GM06990 (cell line): ENCODE data around the gene SBF2.
"Not testable (repeated sequence)": the region's sequence is repeated elsewhere in the genome, so short reads cannot be mapped to it uniquely, and the experiment has no call there.

Experiments used
- DNase-seq: peaks from one replicate; pipeline ENCODE4 v3.0.0-alpha.2; 2011; ENCODE audit not compliant: insufficient read length; ENCODE audit errors: extremely low read depth
- H3K27me3 ChIP-seq: replicated peaks from 2 replicates; pipeline ENCODE4 v1.6.0; 2011; ENCODE audit warnings: low read length; ENCODE audit not compliant: control insufficient read depth, insufficient read depth
- H3K36me3 ChIP-seq: 2 replicates; pipeline ENCODE4 v1.5.1; 2011; ENCODE audit warnings: low read length; ENCODE audit not compliant: control insufficient read depth, insufficient read depth
- H3K4me3 ChIP-seq: replicated peaks from 2 replicates; pipeline ENCODE4 v1.5.1; 2011; ENCODE audit warnings: low read depth, mild to moderate bottlenecking, control low read depth, low read length
- TF ChIP-seq, protein P1 (sequence below): IDR thresholded peaks from 2 replicates; pipeline ENCODE4 v1.5.1; 2011; ENCODE audit warnings: low read length, control low read depth, mild to moderate bottlenecking, inconsistent platforms; ENCODE audit not compliant: insufficient read depth, poor library complexity, severe bottlenecking

SBF2 gene

DNA sequence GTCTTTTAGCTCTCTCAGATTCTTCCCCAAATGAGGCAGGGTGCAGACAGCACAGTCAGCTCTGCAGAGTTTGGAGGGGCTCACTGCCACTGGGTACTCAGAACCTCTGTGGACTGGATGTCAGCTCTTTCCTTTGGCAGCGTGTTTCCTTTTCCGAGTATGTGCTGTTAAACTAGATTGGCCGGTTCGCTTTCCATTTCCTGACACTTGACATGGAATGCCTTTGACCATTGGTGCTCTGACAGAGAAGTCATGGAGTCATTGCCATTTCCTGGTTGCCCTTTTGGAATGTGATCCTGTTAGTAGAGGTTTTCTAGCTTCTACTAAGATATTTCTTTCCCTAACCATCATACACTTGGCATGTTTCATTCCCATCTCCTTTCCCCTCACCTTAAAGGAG lies 543.5 kb downstream of the SBF2 start:
- H3K27me3 ChIP-seq, result no peaks in the 10 kb centered on the region
- TF ChIP-seq, protein P1, sequence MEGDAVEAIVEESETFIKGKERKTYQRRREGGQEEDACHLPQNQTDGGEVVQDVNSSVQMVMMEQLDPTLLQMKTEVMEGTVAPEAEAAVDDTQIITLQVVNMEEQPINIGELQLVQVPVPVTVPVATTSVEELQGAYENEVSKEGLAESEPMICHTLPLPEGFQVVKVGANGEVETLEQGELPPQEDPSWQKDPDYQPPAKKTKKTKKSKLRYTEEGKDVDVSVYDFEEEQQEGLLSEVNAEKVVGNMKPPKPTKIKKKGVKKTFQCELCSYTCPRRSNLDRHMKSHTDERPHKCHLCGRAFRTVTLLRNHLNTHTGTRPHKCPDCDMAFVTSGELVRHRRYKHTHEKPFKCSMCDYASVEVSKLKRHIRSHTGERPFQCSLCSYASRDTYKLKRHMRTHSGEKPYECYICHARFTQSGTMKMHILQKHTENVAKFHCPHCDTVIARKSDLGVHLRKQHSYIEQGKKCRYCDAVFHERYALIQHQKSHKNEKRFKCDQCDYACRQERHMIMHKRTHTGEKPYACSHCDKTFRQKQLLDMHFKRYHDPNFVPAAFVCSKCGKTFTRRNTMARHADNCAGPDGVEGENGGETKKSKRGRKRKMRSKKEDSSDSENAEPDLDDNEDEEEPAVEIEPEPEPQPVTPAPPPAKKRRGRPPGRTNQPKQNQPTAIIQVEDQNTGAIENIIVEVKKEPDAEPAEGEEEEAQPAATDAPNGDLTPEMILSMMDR, result no peak
- DNase-seq, result no peak
- H3K36me3 ChIP-seq, result peaks cover 4% of the 10 kb centered on the region
- no peak overlapping the region for H3K4me3 ChIP-seq

DNA sequence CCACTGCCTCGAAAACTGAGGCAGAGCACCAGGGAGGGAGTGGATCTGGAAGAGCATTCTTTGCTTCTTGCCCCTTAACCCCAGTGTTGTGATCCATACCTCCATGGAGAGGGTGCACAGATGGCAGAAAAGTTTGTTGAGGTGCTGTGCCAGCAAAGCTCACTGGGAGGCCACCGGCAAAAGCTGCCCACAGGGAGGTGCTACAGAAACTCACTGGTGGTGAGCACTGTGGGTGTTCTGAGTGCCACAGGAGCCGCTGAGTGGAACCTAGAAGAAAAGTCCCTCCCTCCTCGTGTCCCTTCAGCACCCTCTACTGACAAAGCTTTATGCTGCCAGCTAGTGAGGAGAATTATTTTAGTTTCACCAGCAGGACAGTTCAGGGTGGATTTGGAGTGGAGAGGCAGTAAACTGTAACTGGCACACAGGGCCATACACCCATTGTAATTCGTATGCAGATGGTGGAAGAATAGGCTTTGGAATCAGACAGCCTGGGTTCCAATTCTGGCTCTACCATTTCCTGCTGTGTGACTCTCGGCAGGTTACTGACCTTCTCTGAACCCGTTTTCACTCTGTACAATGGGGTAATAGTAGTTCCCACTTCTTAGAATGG lies 545.6 kb downstream of the SBF2 start:
- H3K36me3 ChIP-seq, result peaks cover 4% of the 10 kb centered on the region
- no peaks in the 10 kb centered on the region for H3K27me3 ChIP-seq
- peak; percentile 51 for DNase-seq
- TF ChIP-seq, protein P1, result peak; percentile 90
- H3K4me3 ChIP-seq, result no peak overlapping the region

DNA sequence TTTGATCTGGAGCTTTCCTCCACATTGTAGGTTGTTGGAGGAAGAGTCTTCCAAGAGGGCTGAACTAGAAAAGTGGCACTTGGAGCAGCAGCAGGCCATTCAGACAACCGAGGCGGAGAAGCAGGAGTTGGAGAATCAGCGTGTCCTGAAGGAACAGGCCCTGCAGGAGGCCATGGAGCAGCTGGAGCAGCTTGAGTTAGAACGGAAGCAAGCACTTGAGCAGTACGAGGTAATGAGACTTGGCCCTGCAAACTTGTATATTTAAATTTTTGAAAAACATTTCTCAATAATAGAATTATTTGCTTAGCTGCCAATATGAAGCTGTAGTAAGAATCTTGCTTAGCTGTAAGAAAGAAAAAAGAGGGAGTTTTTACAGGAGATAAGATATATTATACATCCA lies 546.2 kb downstream of the SBF2 start:
- no peak overlapping the region for H3K4me3 ChIP-seq

DNA sequence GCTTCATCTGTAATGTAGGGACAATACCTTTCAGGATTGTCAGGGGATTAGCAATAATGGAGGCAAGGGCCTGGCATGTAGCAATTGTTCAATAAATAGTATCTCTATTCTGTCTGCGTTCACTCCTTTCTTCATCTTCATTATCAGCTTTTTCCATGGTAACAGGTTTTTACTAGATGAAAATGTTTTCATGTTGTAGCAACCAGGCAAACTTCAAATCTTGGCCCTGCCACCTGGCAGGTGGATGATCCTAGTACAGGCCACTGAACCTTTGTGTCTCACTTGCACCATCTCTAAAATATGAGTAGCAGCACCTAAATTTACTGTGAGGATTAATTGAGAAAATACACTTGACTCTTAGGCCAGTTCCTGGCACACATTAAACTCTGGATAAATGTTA lies 546.8 kb downstream of the SBF2 start:
- DNase-seq, result no peak
- peaks cover 7% of the 10 kb centered on the region for H3K36me3 ChIP-seq
- H3K27me3 ChIP-seq, result no peaks in the 10 kb centered on the region
- TF ChIP-seq, protein P1, result no peak
- no peak overlapping the region for H3K4me3 ChIP-seq

More for the DNA sequence above, 546.2 kb downstream of the SBF2 start:
- Histone ChIP-seq H3K27me3 (no peaks in the 10 kb centered on the region), H3K36me3 (peaks cover 4% of the 10 kb centered on the region)
- DNase-seq, result no peak
- TF ChIP-seq, protein P1, result no peak

DNA sequence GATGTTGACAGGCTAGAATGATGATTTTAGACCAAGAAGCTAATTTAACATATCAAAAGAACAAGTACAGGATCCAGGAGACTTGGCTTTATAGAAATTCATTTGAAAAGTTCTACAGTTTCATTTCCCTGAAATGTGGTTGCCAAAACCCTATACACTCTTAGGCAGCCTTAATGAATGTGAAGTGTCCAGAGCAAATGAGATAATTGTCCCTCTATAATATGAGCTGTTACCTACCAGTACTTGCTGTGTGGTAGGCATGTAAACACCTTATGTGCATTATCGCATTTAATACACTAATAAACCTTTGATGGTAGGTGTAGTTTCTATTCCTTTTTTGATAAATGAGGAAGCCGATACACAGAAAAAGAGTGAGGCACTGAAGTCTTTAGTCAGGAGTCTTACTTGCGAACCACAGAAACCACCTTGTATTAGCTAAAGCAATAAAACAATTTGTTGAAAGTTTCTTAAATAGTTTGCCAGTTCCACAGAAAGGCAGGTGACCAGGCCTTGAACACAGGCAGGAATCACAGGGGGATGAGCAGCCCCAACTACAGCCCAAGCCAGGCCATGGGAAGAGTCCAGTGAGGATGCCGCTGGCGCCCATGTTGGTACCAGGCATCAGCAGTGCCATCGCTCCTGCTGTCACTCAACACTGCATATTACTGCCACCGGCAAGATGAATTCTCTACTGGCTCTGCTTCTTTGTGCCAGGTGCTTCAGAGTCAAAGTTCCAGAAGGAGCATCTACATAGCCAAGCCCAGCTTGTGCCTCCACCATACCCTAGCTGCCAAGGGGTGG lies 548.4 kb downstream of the SBF2 start:
- TF ChIP-seq, protein P1, result no peak
- Histone ChIP-seq H3K36me3 (peaks cover 7% of the 10 kb centered on the region), H3K27me3 (no peaks in the 10 kb centered on the region), H3K4me3 (no peak overlapping the region)
- peak; percentile 65 for DNase-seq

DNA sequence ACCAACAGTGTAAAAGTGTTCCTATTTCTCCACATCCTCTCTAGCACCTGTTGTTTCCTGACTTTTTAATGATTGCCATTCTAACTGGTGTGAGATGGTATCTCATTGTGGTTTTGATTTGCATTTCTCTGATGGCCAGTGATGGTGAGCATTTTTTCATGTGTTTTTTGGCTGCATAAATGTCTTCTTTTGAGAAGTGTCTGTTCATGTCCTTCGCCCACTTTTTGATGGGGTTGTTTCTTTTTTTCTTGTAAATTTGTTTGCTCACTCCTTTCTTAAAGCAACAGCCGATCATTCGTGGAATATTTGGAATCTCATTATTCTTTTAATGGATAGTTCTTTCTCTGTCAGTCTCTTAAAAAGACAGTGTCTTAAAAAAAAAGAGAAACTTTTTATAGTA lies 550.5 kb downstream of the SBF2 start:
- not testable (repeated sequence) for H3K27me3 ChIP-seq, H3K36me3 ChIP-seq, H3K4me3 ChIP-seq, DNase-seq
